ENCODE data around the gene NTRK2.

- TF ChIP-seq CTCF (IDR thresholded peaks at IDR 0.05) (no peak), EZH2phosphoT487 (IDR thresholded peaks at IDR 0.05) (no peak)
Observed at GRCh38 chr9:84950879-84951811, 281.6 kb downstream of the NTRK2 start.

Data from neural progenitor cell (in vitro differentiated cells).